Ishikawa (cell line): ENCODE results near the gene ZNF474.

Experiments used
- NFIC ChIP-seq: IDR thresholded peaks from 2 replicates; pipeline ENCODE4 v1.6.1; 2012
- TEAD4 ChIP-seq: IDR thresholded peaks from 2 replicates; pipeline ENCODE4 v1.6.1; 2012

- TF ChIP-seq TEAD4 (no peak), NFIC (no peak)
These were observed 25.1 kb downstream of the ZNF474 start for GRCh38 chr5:122154491-122154890.
